AG08396 (cell line): ENCODE measurements around the gene ZBTB24.

Source experiments
- DNase-seq: peaks from one replicate; pipeline ENCODE4 v3.0.0; 2012; ENCODE audit warnings: low spot score, mixed read lengths

Gene ZBTB24

GRCh38 chr6:109498936-109499335 lies 15.9 kb upstream of the ZBTB24 start:
- no peak for DNase-seq

- DNase-seq = no peak
Measured at GRCh38 chr6:109498052-109498451, 15.0 kb upstream of the ZBTB24 start.

DNA sequence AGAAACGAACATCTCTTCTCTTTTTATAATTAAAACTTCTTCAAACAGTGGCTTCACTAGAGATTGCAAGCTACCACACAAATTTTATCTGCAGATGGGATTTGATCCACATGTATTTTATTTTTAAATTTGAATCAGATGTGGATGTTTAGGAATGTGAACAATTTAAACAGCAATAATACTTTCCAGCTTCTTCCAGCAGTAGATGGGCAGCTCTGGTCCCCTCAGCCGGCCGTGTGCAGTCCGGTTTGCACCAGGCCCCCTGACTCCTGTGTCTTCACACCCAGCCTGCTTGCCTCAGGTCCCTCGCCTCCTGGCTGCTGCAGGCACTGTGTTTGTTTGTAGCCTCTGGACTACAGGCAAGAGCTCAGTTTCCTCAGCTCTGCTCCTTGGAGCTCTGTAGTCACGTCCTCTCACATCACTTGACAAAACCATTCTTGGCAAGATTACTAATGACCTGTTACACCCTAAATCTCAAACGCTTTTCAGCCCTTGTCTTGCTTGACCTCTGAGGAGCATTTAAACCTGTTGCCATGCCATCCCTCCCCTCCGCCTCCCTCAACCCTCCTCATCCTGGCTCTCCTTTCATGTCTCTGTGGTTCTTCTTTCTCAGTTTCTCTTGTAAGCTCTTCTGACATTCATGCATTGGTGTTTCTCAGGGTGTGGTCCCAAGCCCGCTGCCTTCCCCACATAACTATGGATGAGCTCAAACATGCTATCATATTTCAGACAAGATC lies 13.2 kb upstream of the ZBTB24 start:
- DNase-seq = no peak

GRCh38 chr6:109493865-109494264 lies 10.8 kb upstream of the ZBTB24 start:
- DNase-seq = no peak

DNA sequence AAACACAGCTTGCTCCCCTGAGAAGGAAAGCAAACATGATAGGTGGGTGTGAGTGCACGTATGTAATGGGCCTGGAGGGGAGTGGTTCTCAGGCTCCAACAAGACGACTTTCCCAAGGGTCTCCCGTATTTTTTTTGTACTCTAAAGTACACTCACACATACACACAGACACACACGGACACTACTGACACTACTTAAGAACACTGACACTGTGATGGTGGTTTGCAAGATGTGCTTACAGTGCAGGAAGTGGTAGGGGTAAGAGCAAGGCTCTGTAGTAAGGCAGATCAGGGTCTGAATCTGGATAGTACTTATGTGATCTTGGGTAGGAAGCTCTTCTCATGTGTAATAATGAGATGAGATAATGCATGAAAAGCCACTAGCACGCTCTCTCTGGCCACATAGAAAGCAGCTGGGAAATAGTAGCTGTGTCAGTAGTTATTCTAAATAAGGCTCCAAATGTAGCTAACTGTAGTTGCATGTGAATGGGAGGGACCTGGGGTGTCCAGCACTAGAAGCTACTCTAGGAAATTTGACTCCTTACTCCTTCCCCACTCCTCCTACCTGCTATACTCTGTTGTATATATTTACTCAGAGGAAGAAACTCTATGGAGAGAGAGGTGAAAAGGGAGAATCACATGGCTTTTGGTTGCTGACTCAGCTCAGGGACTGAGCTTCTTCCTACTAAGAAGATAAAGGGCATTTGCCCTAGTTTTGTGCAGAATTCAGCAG lies 8.4 kb upstream of the ZBTB24 start:
- DNase-seq = no peak

DNA sequence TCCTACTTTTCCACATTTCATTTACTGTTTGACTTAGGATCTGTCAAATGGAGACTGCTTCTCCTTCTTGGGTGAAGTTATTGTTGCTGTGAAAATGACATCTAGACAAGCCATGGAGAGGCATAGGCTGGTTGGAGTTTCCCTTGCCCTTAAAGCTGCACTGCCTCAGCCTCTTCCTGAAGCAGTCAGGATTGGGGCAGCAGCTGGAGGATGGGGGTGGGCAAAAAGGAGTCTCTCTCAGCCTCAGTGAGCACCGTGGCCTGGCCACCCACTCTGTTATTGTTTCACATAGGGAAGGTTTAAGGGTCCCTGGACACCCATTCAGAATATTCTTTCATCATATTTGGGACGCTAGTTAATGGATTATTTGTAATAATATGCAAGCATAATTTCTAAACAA lies 7.7 kb upstream of the ZBTB24 start:
- DNase-seq = no peak

DNA sequence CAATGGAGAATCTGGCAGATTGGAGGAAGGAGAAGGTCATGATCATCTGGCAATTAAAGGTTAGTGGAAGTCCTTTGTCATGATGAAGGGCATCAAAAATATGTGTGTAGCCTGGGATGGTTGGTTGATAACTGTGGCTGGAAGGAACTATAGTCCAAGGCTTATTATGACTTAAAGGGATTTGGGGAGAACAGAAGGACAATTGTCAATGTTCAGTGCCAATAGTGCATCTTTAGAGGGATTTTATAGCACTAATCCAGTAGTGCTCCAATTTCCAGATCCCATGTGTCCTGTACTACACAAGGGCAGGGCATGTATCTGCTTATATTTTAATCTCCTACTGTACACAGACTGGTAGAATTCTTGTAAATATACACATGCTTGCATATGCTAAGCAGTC lies 5.0 kb upstream of the ZBTB24 start:
- DNase-seq = no peak

GRCh38 chr6:109486068-109486467 lies 3.0 kb upstream of the ZBTB24 start:
- no peak for DNase-seq

GRCh38 chr6:109485266-109485935 lies 2.4 kb upstream of the ZBTB24 start:
- no peak for DNase-seq

DNA sequence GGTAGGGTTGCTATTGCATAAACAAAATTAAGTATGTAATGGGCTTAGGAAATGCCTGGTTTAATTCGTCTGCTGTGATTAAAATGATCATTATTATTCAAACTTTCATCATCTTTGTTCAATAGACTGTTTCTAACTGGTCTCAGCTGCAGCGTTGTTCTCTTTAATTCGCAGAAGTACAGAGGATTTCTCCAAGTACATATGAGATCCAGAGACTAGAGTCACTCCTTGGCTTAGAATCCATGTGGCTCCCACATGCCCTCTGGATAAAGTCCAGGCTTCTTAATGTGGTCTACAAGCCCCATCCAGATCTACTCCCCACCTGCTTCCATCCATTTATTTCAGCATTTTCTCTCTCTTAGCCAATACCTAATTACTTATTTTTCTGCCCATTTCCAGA lies 1.1 kb upstream of the ZBTB24 start:
- DNase-seq = no peak

DNA sequence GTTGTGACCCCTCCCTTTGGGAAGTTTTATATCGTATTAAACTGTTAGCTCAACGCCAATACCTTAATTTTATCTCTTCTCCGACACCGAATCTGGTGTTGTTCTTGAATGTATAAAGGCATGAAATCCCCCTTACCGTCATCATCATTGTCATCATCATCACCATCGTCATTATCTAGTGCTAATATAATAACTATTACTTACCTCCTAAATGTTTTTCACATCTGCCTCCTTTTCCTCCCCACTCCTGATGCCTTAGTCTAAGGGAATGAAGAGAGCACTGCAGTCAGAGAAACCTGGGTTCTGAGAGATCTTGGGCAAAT lies 677 bp upstream of the ZBTB24 start:
- no peak for DNase-seq

- no peak for DNase-seq
Measured at GRCh38 chr6:109480993-109481480, 2.0 kb downstream of the ZBTB24 start.

DNA sequence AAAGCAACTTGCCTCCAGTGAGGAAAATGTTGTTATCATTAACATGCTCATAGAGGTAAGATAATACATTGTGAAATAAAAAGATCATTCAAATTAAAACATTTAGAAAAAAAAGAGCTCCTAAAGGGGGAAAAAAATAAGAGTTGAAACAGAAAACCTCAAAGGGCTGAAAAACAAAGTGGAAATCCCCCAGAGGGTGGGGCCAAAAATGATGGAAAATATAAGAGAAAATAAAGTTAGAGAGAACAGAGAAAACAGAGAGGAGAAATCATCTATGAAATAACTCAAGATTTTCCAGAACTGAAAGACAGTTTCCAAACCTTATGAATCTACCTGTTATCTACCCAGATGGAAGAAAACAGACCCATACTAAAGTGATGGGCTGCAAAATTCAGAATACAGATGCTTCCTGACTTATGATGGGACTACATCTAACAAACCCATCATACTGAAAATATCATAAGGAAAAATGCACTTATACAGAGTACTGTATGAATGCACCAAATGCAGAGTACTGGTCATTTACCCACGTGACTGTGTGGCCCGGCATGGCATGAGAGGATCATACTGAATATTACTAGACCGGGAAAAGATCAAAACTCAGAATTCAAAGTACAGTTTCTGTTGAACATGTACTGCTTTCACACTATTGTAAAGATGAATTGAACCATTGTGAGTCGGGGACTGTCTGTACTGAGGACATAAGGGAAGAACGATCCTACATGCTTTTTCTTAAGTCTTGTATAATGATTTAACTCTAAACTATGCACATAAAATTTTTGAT lies 4.0 kb downstream of the ZBTB24 start:
- DNase-seq = no peak

- DNase-seq = no peak
Measured at GRCh38 chr6:109478222-109478805, 4.7 kb downstream of the ZBTB24 start.

DNA sequence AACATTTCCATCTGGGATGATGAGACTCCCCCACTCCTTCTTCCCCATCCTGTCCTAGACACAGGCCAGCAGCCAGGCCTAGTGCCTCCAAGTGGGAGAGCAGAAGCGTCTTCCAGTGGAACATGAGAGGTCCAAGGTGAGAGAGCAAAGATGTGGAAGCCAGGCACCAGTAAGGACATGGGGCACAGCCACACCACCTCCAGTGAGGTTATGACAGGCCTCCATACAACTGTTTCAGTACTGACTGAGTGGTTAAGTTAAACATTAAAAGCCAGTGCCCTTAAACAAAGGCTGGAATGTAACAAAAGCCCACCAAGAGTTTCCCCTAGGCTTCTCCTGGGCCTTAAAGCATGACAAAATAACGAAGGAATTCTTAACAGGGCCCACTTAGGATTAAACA lies 5.3 kb downstream of the ZBTB24 start:
- no peak for DNase-seq

- DNase-seq = no peak
Measured at GRCh38 chr6:109477184-109477583, 5.8 kb downstream of the ZBTB24 start.

GRCh38 chr6:109475625-109476024 lies 7.4 kb downstream of the ZBTB24 start:
- DNase-seq = no peak

DNA sequence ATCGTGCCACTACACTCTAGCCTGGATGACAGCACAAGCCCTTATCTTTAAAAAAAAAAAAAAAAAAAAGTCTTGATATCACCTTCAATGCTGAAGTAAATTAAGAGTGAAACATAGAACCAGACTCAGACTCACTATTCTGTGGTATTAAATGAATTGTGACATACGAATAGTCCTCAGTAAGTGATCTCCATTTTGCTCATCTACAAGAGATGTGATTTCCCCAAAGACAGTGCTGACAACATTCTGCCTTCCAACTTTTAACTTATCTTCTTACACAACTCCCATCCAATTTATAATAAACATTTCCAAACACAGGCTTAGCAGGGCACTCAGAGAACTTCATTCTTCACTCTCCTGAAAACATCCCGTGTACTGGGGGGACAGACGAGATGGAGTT lies 8.0 kb downstream of the ZBTB24 start:
- DNase-seq = no peak

DNA sequence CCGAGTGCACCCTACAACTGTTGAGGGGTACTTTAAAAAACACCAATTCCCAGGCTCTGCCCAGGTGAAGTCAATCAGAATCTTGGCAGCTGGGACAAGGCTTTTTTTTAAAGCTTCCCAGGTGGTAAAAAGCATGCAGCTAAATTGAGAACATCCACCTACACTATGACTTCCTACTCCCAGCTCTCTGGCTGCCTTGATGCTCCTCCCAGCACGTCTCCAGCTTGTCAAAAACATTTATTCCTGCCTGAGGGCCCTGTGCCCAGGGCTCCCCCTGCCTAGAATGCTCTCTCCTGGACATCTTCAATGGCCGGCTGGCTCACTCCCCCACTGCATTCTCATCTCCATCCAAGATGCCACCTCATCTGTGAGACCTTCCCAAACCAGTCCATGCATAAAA lies 9.9 kb downstream of the ZBTB24 start:
- no peak for DNase-seq

GRCh38 chr6:109472132-109472995 lies 10.7 kb downstream of the ZBTB24 start:
- no peak for DNase-seq
